Endothelial cell of umbilical vein (primary cell): ENCODE results near the gene ULBP2. TPM values are rescaled to one million over a fixed set of nuclear protein-coding genes. Genes with fewer than 3 reads are reported as not detected.

ENCODE experiments used
- BruUV-seq: library from RNA; stranded (reverse); fragments of 400-500 nt; replicated peaks from 2 replicates; lab custom pipeline; 2021; lab: Mats Ljungman, UMichigan
- CTCF ChIA-PET: fragments of 300-600, 350-600 bp; sonication (Branson Sonifier 250); formaldehyde crosslinking; loops from one replicate; lab custom pipeline; 2021; ENCODE audit warnings: antibody characterized with exemption, inconsistent platforms; lab: Charles Lee
- POLR2A ChIA-PET: fragments of 300-600, 350-600 bp; sonication (Branson Sonifier 250); formaldehyde crosslinking; loops from one replicate; lab custom pipeline; 2021; ENCODE audit warnings: antibody characterized with exemption, inconsistent platforms; lab: Charles Lee
- DNase-seq: peaks from one replicate; pipeline ENCODE4 v3.0.0-alpha.2; 2011; ENCODE audit warnings: low read depth, low spot score
- FAIRE-seq: peaks from 2 replicates; lab custom pipeline; 2011; peaks lifted over from hg19 to GRCh38; lab: Jason Lieb, UNC
- H2AFZ ChIP-seq: 2 replicates; pipeline ENCODE4 v1.6.0; 2012; ENCODE audit warnings: low read depth, low read length, control low read depth, inconsistent platforms
- H3K27ac ChIP-seq: 2 replicates; pipeline ENCODE4 v1.5.1; 2011; ENCODE audit warnings: low read depth, mild to moderate bottlenecking, control low read depth, low read length, moderate library complexity; ENCODE audit not compliant: insufficient read depth
- H3K27me3 ChIP-seq, 2 experiments: 2 replicates each; pipeline versions ENCODE4 v1.6.0 to v1.6.1; 2011; ENCODE audit warnings: low read length in 2 of 2, mixed read lengths in 1 of 2; ENCODE audit not compliant: control insufficient read depth in 2 of 2, insufficient read depth in 2 of 2
- H3K36me3 ChIP-seq, 2 experiments: 2 replicates in 1 of 2; 3 replicates in 1 of 2; pipeline ENCODE4 v1.5.1; 2011; ENCODE audit warnings: low read length in 2 of 2, mild to moderate bottlenecking in 1 of 2, moderate library complexity in 1 of 2; ENCODE audit not compliant: control insufficient read depth in 2 of 2, insufficient read depth in 2 of 2; ENCODE audit errors: extremely low read depth in 1 of 2
- H3K4me1 ChIP-seq: 3 replicates; pipeline ENCODE4 v1.5.1; 2011; ENCODE audit warnings: mild to moderate bottlenecking, low read length; ENCODE audit not compliant: control insufficient read depth, insufficient read depth; ENCODE audit errors: extremely low read depth
- H3K4me2 ChIP-seq: 2 replicates; pipeline ENCODE4 v1.6.1; 2011; ENCODE audit warnings: low read length, control low read depth, mixed read lengths; ENCODE audit not compliant: insufficient read depth
- H3K4me3 ChIP-seq, 3 experiments: fragments of 200-600 bp in 1 of 3; sonication (generic), shearing (Covaris generic) in 1 of 3; replicated peaks in 1 of 3; 2 replicates each; pipeline ENCODE4 v1.5.1; 2011 to 2016; ENCODE audit warnings: control low read depth in 3 of 3, low read length in 3 of 3, mild to moderate bottlenecking in 2 of 3, inconsistent platforms in 1 of 3, low read depth in 1 of 3, moderate library complexity in 1 of 3; ENCODE audit not compliant: insufficient read depth in 1 of 3
- H3K79me2 ChIP-seq: 2 replicates; pipeline ENCODE4 v1.6.0; 2012; ENCODE audit warnings: low read length, inconsistent platforms; ENCODE audit not compliant: control insufficient read depth, insufficient read depth
- H3K9ac ChIP-seq: replicated peaks from 2 replicates; pipeline ENCODE3; 2011; ENCODE audit warnings: low read length, control low read depth; ENCODE audit not compliant: insufficient read depth; ENCODE audit errors: extremely low read depth
- H3K9me1 ChIP-seq: replicated peaks from 3 replicates; pipeline ENCODE4 v1.6.0; 2011; ENCODE audit warnings: mild to moderate bottlenecking, low read length; ENCODE audit not compliant: control insufficient read depth, insufficient read depth; ENCODE audit errors: extremely low read depth
- H3K9me3 ChIP-seq: replicated peaks from 2 replicates; pipeline ENCODE4 v1.5.1; 2012; ENCODE audit warnings: low read length, inconsistent platforms; ENCODE audit not compliant: control insufficient read depth, insufficient read depth
- H4K20me1 ChIP-seq: replicated peaks from 2 replicates; pipeline ENCODE3; 2011; ENCODE audit warnings: mild to moderate bottlenecking, low read length; ENCODE audit not compliant: control insufficient read depth, insufficient read depth; ENCODE audit errors: extremely low read depth
- EZH2 ChIP-seq: IDR thresholded peaks from 2 replicates; pipeline ENCODE4 v1.6.1; 2012; ENCODE audit warnings: borderline replicate concordance, low read depth, mild to moderate bottlenecking, moderate library complexity, low read length, inconsistent platforms; ENCODE audit not compliant: severe bottlenecking
- FOS ChIP-seq: IDR thresholded peaks from 2 replicates; pipeline ENCODE4 v1.6.1; 2011; ENCODE audit warnings: mild to moderate bottlenecking, low read length, moderate library complexity, borderline replicate concordance; ENCODE audit not compliant: insufficient read depth
- GATA2 ChIP-seq: IDR thresholded peaks from 2 replicates; pipeline ENCODE4 v1.7.0; 2011; ENCODE audit warnings: low read depth, mild to moderate bottlenecking, moderate library complexity, mixed read lengths, low read length; ENCODE audit not compliant: insufficient read length, insufficient read depth
- JUN ChIP-seq: IDR thresholded peaks from 2 replicates; pipeline ENCODE4 v1.6.1; 2011; ENCODE audit warnings: borderline replicate concordance, low read depth; ENCODE audit not compliant: insufficient read length, insufficient read depth
- MYC ChIP-seq: IDR thresholded peaks from one replicate; pipeline ENCODE4 v1.6.1; 2011; ENCODE audit warnings: mild to moderate bottlenecking, low read depth, low read length
- POLR2A ChIP-seq: IDR thresholded peaks from 2 replicates; pipeline ENCODE4 v1.6.1; 2012; ENCODE audit warnings: low read depth, mild to moderate bottlenecking, control low read depth, low read length
- POLR2AphosphoS5 ChIP-seq: IDR thresholded peaks from 2 replicates; pipeline ENCODE4 v1.6.1; 2012; ENCODE audit warnings: low read depth, mild to moderate bottlenecking, control low read depth, low read length, moderate library complexity; ENCODE audit not compliant: insufficient read depth
- dilution Hi-C: fragments of 300-500 bp; cut with MboI; formaldehyde crosslinking; loops from one replicate; pipeline ENCODE4 v1.15.0; 2019; ENCODE audit warnings: low sequenced_read_pairs; ENCODE audit not compliant: extremely low pct_ligation_motif_present
- intact Hi-C: fragments of 100-400 bp; cut with micrococcal nuclease; formaldehyde crosslinking; loops from one replicate; pipeline ENCODE4 v1.10.0; 2022
- polyA plus RNA-seq, 4 experiments: library from polyadenylated mRNA; depleted of rRNA in 3 of 4; stranded (reverse) in 3 of 4; unstranded in 1 of 4; fragments of >200 nt; gene quantifications; 2 replicates each; pipeline versions ENCODE4 v1.2.1 to v1.2.3, GENCODE V29; 2011 to 2012; ENCODE audit warnings: missing spikeins in 1 of 4
- total RNA-seq: library from RNA; stranded (reverse); gene quantifications from 2 replicates; pipeline ENCODE4 v1.2.3, GENCODE V29; 2021
- TF ChIP-seq, protein P1 (sequence below), 2 donors: IDR thresholded peaks; 1 replicate in 1 of 2; 2 replicates in 1 of 2; pipeline ENCODE4 v1.5.1; 2011; ENCODE audit warnings: low read length in 2 of 2, mild to moderate bottlenecking in 2 of 2, moderate library complexity in 2 of 2, control low read depth in 1 of 2, inconsistent platforms in 1 of 2, low read depth in 1 of 2; ENCODE audit not compliant: insufficient read depth in 1 of 2; ENCODE audit errors: extremely low read depth in 1 of 2
- TF ChIP-seq, protein P2 (sequence below): IDR thresholded peaks from 2 replicates; pipeline ENCODE4 v1.6.1; 2011; ENCODE audit not compliant: insufficient read depth, insufficient read length

Gene ULBP2
- total and polyA plus RNA-seq, 2 donors (not counting 3 experiments of a cell fraction or from before 2014, with no cell fraction given) = 7.0 to 22.8 TPM

DNA sequence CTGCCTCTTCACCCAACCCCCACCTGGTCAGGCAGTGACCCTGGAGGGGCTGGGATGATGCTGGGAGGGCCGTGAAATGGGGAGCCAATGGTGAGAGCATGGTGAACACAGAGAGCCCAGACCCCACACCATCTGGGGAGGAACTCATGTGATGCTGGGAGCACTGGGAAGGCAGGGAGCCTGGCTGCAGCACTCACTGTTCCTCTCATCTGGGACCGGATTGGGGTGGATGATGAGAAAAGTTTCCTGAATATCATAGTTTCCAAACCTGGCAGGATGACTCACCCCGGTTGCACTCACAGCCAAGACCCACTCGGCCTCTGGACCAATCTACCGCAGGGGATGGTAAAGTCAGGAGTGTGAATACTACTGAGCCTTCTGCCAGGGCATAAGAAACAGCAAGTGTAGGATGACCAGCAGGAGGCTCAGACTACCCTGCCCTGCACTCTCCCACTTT is 43.7 kb downstream of the ULBP2 start:
- Histone ChIP-seq H3K4me3 (no peak overlapping the region), H3K27ac (no peak overlapping the region), H3K4me2 (no peak overlapping the region), H4K20me1 (no peaks in the 10 kb centered on the region), H3K9ac (no peak overlapping the region), H3K79me2 (no peaks in the 10 kb centered on the region), H3K27me3 (peaks cover 75 to 87% of the 10 kb centered on the region in 2 experiments), H3K9me3 (no peaks in the 10 kb centered on the region), H3K4me1 (peaks cover 1% of the 10 kb centered on the region), H2AFZ (no peak overlapping the region), H3K9me1 (no peaks in the 10 kb centered on the region), H3K36me3 (no peaks in the 10 kb centered on the region)
- dilution Hi-C loops = no loop called here
- TF ChIP-seq JUN = no peak
- TF ChIP-seq, protein P1, sequence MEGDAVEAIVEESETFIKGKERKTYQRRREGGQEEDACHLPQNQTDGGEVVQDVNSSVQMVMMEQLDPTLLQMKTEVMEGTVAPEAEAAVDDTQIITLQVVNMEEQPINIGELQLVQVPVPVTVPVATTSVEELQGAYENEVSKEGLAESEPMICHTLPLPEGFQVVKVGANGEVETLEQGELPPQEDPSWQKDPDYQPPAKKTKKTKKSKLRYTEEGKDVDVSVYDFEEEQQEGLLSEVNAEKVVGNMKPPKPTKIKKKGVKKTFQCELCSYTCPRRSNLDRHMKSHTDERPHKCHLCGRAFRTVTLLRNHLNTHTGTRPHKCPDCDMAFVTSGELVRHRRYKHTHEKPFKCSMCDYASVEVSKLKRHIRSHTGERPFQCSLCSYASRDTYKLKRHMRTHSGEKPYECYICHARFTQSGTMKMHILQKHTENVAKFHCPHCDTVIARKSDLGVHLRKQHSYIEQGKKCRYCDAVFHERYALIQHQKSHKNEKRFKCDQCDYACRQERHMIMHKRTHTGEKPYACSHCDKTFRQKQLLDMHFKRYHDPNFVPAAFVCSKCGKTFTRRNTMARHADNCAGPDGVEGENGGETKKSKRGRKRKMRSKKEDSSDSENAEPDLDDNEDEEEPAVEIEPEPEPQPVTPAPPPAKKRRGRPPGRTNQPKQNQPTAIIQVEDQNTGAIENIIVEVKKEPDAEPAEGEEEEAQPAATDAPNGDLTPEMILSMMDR (IDR thresholded peaks at IDR 0.05; ENCODE audit: extremely low read depth in 1 of 2, insufficient read depth in 1 of 2, low read depth in 1 of 2, low read length in 2 of 2) = peak in 1 of 2 donors; percentile 9
- intact Hi-C loops = no loop called here
- CTCF ChIA-PET = no interaction called here
- POLR2A ChIA-PET = no interaction called here
- BruUV-seq = no TSS peak
- DNase-seq (no peak), FAIRE-seq (no peak)

DNA sequence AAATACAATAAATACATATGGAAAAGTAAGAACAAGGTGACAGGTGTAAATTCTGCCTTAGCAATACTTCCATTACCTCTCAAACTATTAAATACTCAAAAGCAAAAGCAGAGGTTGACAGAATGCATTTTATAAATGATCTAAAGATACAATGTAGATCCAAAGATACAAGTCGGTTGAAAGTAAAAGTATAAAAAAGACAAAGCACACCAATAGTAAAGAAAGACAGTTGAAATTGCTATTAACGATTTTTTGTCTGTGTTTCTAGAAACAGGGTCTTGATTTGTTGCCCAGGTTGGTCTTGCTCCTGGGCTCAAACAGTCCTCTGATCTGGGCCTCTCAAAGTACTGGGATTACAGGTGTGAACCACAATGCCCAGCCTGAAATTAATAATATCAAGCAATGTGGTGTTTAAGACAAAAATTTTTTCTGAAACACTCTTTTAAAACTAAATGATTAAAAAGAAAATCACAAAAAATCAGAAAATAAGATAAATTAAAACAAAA is 45.8 kb downstream of the ULBP2 start:
- dilution Hi-C loops (no loop called here), intact Hi-C loops (no loop called here)
- peaks cover 85 to 92% of the 10 kb centered on the region in 2 experiments for H3K27me3 ChIP-seq
- no peak overlapping the region for H2AFZ ChIP-seq
- peaks cover 6% of the 10 kb centered on the region for H3K4me1 ChIP-seq
- no peaks in the 10 kb centered on the region for H3K36me3 ChIP-seq
- no peak overlapping the region for H3K9ac ChIP-seq
- H3K27ac ChIP-seq = no peak overlapping the region
- DNase-seq = no peak
- POLR2A ChIA-PET = no interaction called here
- H4K20me1 ChIP-seq = no peaks in the 10 kb centered on the region
- H3K9me3 ChIP-seq = no peaks in the 10 kb centered on the region
- no peak overlapping the region for H3K4me3 ChIP-seq
- H3K9me1 ChIP-seq = no peaks in the 10 kb centered on the region
- TF ChIP-seq FOS = no peak
- TF ChIP-seq, protein P2, sequence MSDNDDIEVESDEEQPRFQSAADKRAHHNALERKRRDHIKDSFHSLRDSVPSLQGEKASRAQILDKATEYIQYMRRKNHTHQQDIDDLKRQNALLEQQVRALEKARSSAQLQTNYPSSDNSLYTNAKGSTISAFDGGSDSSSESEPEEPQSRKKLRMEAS = no peak
- no peak for TF ChIP-seq MYC
- TF ChIP-seq, protein P1 (IDR thresholded peaks at IDR 0.05; ENCODE audit: extremely low read depth in 1 of 2, insufficient read depth in 1 of 2, low read depth in 1 of 2, low read length in 2 of 2) = no peak
- TF ChIP-seq JUN = no peak
- no peak for TF ChIP-seq POLR2AphosphoS5
- no peak for TF ChIP-seq EZH2
- no peak for TF ChIP-seq POLR2A
- no peak for TF ChIP-seq GATA2
- CTCF ChIA-PET = no interaction called here
- BruUV-seq = no TSS peak
- H3K79me2 ChIP-seq = no peaks in the 10 kb centered on the region
- H3K4me2 ChIP-seq = no peak overlapping the region
- no peak for FAIRE-seq
